RPMI8226 (cell line): Measurements from ENCODE around the gene REPS1.
"Not testable (repeated sequence)": the region's sequence is repeated elsewhere in the genome, so short reads cannot be mapped to it uniquely, and the experiment has no call there.

Experiments
- DNase-seq: peaks from one replicate; pipeline ENCODE4 v3.0.0-alpha.2; 2015

The REPS1 gene

DNA sequence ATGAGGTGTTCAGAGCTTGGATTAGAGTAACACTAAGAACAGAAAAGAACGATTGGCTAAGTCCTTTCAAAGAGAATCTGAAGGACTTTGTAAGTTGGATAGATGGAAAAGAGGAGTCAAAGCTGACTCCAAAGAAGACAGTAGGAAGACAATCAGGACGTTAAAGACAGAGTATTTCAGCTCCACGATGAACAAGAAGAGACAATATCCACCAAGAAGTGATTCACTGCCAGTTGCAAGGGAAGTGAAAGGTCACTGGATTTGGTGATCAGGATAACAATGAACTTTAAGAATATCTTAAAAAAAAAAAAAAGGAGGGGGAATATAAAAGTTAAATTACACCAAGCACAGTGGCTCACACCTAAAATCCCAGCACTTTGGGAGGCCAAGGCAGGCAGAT lies 17.9 kb downstream of the REPS1 start:
- DNase-seq = no peak

DNA sequence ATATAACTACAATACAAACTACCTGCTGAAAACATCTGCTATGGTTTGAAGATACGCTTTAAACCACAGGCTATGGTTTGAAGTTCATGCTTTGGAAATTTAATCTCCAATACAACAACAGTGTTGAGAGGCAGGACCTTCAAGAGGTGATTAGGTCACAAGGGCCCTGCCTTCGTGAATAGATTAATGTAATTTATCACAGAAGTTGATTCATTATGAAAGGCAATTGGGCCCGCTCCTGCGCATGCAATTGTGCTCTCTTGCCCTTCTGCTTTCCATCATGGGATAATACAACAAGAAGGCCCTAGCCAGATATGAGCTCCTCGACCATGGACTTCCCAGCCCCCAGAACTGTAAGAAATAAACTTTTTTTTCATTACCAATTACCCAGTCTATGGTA lies 21.2 kb downstream of the REPS1 start:
- no peak for DNase-seq

DNA sequence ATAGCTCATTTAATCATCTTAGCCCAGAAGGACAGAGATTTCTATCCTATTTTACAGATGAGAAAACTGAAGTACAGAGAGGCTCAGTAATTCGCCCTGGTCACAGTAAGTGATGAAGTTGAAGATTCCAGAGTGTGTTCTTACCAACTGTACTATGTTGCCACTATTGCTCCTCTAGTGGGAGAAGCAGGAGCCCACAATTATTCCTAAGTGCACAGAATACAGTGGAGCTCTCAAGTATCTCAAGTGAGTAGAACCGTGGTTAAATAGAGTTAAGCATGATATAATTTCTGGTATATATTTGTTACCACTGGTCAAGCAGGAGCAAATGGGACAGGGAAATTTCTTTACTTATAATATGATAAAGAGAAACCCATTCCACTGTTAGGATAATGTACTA lies 22.1 kb downstream of the REPS1 start:
- no peak for DNase-seq

DNA sequence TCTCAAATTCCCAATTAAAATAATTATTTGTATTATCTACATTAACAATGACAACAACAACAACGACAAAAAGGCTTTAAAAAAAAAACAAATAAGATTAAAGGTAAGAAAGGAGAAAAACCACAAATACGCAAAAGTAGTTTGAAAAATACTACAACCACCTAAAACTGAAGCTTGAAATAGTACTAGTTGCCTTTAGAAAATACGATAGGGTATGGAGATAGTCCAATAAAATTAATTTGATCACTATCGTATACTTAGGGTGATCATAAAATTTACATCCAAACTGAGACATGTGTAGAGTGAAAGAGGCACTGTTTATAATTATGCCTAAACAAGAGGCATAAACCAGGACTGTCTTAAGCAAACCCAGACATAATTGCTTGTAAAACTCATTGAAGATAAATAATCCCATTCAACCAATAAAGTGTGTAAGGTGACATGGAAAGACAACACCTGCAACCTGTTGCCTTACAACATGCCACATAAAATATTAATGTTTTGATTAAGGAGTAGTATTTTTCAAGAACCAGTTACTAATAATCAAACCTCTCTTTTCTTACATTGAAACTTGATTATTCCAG lies 22.7 kb downstream of the REPS1 start:
- no peak for DNase-seq

DNA sequence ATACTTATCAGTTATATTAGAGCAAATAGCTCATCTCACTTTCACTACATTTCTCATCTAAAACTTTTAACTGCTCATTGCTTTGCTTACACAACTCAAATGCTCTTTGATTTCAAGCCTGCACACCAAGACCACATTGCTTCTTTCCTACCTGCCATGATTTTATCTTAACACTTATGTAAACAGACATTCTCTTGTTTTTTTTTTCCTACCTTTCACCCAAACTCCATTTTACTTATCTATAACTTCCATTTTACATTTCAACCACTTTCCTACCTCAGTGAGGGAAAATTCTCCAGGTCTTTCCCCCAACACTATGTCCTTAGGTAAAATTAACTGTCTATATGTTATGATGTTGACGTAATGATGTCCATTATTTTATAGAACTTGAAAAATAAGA lies 24.0 kb downstream of the REPS1 start:
- DNase-seq = no peak

DNA sequence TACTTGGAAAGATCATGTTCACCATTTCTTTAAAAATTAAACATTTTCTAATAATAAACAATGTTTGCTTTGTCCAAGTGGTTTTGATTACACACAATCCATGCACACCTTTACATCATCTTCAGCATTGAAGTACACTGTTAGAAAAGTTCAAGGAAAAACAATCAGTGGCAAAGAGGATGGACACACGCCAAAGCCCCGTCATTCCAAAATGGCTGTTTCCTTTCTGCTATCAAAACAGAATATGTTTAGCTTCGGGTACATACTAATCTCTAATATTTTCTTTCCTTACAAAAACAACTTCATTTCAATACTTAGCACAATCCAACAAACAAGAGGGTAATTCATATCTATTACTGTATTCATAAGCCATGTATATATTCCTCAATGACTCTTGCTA lies 24.5 kb downstream of the REPS1 start:
- no peak for DNase-seq

DNA sequence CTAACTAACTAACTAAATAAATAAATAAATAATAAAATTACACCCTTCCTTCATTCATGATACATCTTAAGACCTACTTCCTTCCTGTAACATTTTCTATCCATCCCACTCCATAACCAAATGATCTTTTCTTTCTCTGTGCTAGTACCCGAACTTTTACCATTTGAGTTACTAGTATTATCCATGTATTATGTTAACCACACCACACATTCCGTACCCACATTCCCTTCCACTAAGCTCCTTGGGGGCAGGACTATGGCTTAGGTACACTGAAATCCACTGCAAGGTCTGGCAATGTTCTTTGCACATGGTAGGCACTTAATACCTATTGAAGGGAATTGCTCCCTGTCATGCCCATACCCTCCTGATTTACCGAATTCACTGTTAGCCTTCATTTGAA lies 24.9 kb downstream of the REPS1 start:
- DNase-seq = no peak

DNA sequence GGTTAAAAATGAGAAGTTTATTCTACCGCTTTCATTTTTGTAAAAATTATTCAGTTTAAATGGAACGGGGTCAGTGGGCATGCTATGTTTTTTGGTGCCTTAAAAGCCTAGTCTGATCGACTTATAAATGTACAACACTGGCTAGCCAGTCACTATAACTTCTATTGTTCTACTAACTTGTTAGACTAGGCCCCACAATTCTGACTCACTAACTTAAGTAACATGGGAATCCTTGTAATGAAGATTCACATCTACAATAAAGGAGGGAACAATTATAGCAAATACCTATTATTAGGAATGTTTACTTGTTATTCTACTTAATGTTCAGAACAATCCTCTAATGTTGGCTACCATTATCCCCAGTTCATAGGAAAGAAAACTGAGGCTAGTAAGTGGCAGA lies 28.5 kb downstream of the REPS1 start:
- no peak for DNase-seq

DNA sequence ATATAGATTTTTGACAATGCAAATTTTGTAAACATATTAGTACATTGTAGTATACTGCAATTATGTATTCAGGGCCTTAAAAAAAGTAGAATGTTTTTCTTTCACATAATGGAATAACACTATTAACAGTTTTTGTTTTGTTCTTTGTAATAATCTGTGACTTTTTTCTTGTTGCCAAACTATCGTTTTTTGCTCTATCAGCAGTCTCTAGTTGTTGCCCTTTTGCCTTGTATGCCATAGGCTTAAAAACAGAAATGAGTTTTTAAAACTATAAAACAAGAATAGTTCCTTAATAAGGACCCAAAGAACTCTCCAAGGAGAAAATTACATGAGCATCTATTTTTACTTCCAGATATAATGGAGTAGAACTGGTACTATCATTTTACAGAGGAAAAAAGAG lies 29.5 kb downstream of the REPS1 start:
- DNase-seq = no peak

DNA sequence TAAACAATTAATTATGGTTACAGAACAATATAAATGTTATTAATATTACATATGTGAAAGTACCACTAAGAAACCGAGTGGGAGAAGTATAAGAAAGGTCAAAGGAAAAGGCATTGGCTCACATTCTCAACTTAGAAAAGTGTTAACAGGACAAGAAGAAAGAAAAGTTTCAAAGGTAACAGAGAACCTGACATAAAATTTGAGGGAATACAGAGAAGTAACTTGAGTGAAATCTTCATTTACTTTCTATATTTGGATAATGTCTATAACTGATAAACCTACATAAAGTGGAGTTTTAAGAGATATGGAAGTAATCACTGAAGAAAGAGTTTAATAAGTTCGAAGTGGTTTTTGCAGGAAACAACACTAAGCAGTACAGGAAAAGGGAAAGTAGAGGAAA lies 30.1 kb downstream of the REPS1 start:
- DNase-seq = no peak

DNA sequence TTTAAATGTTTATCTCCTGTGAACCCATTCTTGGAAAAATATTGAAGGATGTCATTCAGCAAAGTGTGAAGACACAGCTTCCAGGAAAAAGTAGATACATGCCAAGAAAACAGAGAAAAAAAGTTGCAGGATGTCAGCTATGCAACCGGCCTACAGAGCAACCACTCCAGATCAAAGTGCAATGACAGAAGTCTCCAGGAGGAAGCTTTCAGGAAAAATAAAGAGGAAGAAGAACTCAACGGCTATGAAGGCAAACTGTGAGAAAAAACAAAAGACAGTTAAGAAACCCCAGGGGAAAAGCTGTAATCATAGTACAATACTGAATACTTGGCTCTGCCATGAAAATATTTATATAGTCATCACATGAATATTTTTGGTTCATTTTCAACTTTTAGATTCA lies 30.6 kb downstream of the REPS1 start:
- DNase-seq = no peak

DNA sequence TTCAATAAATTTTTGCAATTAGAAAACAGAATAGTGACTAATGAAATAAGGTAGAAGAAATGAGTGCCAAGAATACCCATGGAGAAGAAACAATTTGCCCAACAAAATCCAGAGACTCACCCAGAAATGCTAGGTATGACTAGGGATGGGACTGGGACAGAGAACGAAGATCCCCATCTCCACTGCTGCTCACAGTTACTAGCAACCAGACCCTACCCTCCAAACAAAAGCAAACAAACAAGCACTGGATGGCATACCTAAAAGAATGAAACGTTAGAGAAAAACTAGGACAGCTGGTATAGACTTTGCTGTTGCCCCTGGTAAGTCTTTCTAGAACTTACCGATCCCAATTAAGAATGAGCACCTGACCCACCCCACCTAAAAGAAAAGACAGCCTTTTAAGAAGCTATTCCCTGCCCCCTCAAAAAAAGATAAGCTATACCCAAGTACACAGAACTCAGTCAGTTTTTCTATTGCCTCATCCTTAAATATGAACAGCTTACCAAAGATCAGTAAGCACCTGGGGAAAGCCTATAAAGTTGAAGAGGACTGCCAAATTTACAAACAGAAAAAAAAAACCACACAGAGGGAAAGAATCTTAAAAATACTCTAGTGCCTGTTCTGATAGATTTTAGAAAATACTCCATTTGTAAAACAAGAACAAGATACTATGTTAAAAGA lies 31.7 kb downstream of the REPS1 start:
- DNase-seq = no peak

DNA sequence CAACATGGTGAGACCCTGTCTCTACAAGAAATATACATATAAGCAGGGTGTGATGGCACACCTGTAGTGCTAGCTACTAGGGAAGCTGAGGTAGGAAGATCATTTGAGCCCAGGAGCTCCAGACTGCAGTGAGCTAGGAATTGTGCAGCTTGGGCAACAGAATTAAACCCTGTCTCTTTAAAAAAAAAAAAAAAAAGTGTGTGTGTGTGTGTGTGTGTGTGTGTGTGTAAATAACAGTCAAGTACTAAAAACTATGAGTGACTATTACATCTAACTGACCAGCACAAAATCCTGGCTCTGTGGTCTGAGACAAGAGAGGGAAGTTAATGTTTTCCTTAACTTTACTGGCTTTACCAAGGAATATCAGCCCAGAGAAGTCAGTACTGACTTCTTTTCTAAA lies 32.8 kb downstream of the REPS1 start:
- DNase-seq = no peak

DNA sequence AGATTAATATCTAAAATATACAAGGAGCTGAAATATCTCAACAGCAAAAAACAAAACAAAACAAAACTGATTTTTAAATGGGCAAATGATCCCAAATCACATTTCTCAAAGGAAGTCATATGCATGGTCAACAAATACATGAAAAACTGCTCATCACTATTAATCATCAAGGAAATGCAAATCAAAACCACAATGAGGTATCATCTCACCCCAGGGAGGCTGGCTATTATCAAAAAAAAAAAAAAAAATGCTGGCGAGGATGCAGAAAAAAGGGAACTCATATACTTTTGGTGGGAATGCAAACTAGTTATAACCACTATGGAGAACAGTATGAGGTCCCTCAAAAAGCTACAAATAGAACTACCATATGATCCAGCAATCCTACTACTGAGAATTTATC lies 34.6 kb downstream of the REPS1 start:
- DNase-seq = no peak

DNA sequence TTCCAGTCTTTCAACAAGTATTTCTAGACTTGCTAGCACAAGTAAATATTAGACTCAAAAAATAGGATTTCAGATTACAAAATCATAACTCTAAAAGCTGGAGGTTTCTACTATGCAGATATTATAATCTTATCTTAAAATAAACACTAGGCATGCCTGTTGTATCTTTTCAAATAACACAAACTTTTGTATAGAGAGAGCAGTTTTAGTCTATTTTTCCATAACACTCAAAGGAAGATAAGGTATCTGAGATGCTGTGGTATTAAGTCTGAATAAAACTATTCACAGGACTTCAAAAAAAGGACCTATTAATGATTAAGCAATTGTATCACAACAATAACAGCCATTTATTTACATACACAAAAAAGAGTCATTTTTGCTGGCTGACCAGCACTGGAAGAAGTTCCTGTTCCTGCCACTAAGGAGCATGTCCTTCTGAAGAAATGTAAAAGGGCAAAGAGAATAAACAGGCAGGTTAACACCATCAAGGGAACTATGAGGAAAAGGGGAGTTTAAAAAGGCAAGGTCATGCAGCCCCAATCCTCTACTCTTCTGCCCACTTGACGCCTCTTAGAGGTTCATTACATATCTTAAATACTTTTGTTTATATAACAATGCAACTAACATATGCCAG lies 39.4 kb downstream of the REPS1 start:
- DNase-seq = no peak

DNA sequence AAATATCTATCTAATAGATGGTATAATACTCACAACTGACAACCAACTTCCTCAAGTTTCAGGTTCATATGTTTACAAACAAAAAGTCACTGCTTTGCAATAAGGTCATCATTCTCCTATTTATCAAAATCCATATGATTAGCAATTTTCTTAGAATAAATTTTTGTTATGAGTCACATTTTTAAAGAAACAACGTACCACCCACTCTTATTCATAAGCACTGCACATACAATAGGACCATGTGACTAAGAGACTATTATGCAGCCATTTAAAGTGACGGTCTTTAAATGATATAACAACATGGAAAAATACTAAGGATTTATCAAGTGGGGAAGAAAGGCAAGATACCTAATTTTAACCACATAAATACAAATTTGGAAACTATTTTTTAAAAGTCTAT lies 40.0 kb downstream of the REPS1 start:
- no peak for DNase-seq

DNA sequence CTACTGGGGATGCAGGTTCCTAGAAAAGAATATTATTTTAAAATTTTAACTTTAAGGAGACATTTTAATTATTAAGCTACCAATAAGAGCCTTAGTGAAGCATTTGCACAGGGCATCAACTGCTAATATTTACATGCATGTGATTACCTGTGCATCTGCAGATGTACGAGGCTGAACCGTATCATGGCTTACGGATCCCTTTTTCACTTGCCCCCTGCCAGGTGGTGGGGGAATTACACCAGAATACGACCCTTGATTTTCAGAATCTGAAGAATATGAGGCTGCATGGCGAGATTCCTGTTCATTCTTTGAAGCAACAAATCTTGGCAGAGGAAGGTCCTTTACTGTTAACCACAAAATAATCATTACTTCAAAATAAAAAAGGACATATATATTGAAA lies 42.7 kb downstream of the REPS1 start:
- no peak for DNase-seq

DNA sequence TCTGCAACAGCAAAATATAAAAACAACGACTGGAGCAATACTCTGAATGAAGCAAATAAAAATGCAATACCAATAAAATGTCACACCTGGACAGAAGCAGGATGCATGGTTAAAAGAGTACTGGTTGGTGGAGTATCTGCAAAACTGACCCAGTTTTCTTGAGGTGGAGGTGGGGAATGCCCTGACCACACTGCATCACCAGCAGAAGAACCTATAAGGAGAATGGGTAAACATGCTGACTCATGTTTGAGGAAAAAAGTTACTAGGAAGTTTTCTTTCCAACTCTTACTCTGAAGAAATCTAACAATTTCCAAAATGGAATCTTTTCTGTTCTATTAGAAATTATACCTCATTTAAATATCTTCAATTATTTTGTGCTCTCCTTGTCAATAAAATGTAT lies 43.6 kb downstream of the REPS1 start:
- DNase-seq = no peak

DNA sequence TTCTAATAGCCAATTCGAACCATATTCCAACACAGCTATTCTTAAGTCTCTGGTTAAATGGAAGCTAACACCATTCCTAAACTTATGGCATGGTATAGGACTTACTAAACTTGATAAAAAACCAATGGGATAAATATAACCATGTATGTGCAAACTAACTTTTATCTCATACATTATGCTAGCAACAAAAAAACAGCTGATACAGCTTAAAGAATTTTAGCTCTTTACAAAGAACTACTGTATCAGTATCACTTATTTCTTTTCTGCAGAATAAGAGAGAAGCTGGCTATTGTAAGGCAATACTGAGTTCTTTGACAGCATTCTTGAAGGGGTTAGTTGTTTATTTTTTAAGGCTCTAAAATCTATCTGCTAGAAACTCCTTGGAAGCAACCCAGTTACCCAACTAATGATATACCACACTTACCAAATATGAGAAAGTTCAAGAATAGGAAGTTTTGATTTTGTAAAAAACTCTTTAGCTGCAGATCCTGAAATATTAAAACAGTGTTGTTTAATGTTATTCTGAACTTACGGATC lies 44.9 kb downstream of the REPS1 start:
- DNase-seq = no peak

DNA sequence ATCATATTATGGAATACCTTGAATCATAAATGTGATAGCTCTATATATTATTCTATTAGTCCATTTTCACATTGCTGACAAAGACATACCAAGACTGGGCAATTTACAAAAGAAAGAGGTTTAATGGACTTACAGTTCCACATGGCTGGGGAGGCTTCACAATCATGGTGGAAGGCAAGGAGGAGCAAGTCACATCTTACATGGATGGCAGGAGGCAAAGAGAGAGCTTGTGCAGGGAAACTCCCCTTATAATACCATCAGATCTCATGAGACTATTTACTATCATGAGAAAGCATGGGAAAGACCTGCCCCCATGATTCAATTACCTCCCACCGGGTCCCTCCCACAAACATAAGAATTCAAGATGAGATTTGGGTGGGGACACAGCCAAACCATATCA lies 51.2 kb downstream of the REPS1 start:
- not testable (repeated sequence) for DNase-seq

DNA sequence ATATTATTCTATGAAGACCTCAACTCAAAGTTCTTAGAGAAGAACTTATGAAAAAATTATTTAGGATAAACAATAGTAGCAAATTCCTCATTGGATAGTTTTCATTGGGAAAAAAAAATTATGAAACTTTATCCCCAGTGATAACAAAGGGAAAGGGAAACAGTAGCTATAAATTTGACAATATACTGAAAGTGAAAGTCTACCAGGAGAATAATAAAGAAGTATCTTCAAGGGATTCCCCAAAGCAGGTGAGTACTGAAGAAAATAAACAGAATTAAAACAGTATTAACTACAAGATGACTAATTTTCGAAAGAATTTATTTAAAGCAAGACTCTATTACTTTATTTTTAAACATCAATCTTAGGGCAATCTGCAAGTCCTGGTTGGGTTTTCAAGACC lies 56.4 kb downstream of the REPS1 start:
- DNase-seq = no peak

DNA sequence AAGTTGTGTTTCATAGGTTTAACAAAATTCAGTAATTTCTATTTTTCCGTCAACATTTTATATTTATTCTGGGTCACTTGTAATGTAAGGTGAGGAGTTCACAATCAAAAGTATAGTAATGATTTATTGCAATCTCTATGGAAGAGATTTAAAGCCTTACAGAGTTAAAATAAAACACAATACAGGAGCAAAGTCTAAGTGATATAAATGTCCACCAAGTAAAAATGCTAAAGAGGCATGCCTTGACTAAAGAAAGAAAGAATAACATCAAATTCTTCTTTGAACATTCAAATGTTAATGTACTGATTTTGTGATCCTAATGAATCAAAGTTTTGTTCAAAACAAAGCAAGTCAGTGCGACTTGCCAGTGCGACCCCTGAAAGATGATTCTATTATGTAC lies 61.5 kb downstream of the REPS1 start:
- no peak for DNase-seq

DNA sequence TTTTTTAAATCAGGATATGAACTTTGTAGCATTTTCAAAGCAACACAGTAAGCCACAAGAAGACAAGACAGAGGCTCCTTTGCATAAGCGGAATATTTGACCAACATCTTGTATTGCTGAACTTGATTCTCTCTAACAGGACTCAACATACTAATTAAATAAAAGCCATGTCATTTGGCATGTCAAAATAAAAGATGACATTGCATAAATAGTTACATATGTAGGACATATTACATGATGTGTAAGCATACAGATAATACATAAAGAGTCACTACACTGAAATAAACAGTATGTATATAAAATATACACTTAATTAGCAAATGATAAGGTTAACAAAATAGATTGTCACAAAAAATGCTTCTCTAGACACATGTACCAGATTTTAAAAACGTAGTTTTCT lies 62.2 kb downstream of the REPS1 start:
- no peak for DNase-seq

DNA sequence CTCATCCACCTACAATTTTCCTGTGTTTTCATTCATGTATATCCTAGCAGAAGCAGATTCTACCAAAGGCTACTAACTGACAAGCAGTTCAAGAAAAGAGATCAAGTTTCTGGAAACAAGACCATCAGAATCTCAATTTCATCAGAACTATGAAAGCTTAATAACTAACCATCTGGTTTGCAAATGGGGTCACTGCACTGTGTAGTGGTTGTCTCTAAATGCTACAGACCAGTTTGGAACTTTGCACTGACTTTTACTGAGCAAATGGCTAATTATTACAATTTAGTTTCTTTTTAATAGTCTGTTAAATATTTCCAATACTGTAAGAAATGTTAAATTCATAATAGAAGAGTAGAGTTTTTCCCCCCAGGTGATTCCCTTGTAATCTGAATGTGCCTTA lies 64.5 kb downstream of the REPS1 start:
- no peak for DNase-seq

DNA sequence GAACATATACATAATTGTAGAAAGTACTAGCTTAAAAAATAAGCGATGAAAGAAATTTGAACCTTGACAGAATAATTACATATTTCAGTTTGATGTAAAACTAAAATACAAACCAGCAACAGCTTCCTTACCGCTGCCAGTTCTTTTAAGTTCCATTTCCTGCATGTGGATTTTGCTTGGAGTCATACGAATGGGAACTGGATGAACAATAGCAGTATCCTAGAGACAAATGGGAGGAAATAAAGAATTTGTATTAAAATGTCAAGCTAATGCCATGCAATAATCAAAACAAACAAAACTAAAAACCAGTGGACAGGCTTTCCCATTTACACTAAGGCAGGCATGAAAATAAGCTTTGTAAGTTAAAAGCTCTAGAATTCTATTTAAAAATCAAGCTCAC lies 67.1 kb downstream of the REPS1 start:
- DNase-seq = no peak
